Prostate gland (tissue), 2 donors: Measurements from ENCODE around the gene CHCHD6.

Experiments
- CTCF ChIP-seq, 4 experiments: fragments of 200-600 bp in 2 of 4; fragments of 450-650 bp in 2 of 4; sonication (generic) in 2 of 4; IDR thresholded peaks; 1 replicate in 3 of 4; 2 replicates in 1 of 4; pipeline ENCODE4 v1.5.1; 2016 to 2019; ENCODE audit warnings: antibody characterized with exemption in 4 of 4, mild to moderate bottlenecking in 2 of 4, moderate library complexity in 2 of 4
- POLR2A ChIP-seq: fragments of 450-650 bp; IDR thresholded peaks from one replicate; pipeline ENCODE4 v1.6.1; 2016; ENCODE audit warnings: antibody characterized with exemption, mild to moderate bottlenecking

GRCh38 chr3:126889276-126890201, 185.5 kb downstream of the CHCHD6 start:
- TF ChIP-seq CTCF (IDR thresholded peaks at IDR 0.05) (no peak), POLR2A (no peak)
